Measurements from ENCODE around the gene MOGAT2. TPM values are rescaled to one million over a fixed set of nuclear protein-coding genes. Genes with fewer than 3 reads are reported as not detected.
A peak's percentile ranks its signal among the peaks of the same experiment; 100 is the strongest.

MOGAT2 gene
- total RNA-seq, 1 donor from 2014 or later, result 0.52 TPM

DNA sequence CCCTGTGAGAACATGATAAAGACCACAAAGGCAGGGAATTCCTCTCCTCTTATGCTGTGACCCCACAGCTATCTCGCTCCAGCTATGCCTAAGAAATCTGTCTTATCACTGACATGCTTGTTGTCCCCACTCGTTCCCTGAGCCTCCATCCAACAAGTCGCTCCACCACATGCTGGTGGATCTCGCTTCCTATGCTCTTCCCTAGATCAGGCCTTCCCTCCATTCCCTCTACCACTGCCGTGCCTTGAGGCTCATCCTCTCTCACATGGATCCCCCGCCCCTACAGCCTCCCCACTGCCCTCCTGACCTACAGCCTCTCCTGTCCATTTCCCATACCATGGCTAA, 49.6 kb downstream of the MOGAT2 start:
- H3K27me3 ChIP-seq (ENCODE audit: control insufficient read depth in 3 of 3, insufficient read depth in 3 of 3, low read length in 3 of 3), result peaks cover 5 to 22% (median 21%) of the 10 kb centered on the region in 3 donors
- H3K36me3 ChIP-seq (ENCODE audit: control insufficient read depth in 3 of 3, insufficient read depth in 3 of 3, low read length in 3 of 3), result no peaks in the 10 kb centered on the region
- no peak overlapping the region for H3K4me3 ChIP-seq (ENCODE audit: low read length in 3 of 3)
- H3K9ac ChIP-seq (ENCODE audit: low read depth in 1 of 3, low read length in 3 of 3), result no peak overlapping the region
- H3K4me1 ChIP-seq (ENCODE audit: control insufficient read depth in 3 of 3, insufficient read depth in 3 of 3, low read length in 3 of 3), result peaks cover 8 to 14% (median 13%) of the 10 kb centered on the region in 3 donors
- no peak overlapping the region for H3K27ac ChIP-seq (ENCODE audit: low read depth, low read length)
- no peaks in the 10 kb centered on the region for H3K9me3 ChIP-seq (ENCODE audit: control insufficient read depth in 3 of 3, low read length in 3 of 3)

GRCh38 chr11:75767793-75768111, 50.1 kb downstream of the MOGAT2 start:
- peak overlapping the region in 1 of 3 donors; percentile 58 for H3K4me3 ChIP-seq (ENCODE audit: low read length in 3 of 3)
- H3K36me3 ChIP-seq (ENCODE audit: control insufficient read depth in 3 of 3, insufficient read depth in 3 of 3, low read length in 3 of 3), result no peaks in the 10 kb centered on the region
- H3K9ac ChIP-seq (ENCODE audit: low read depth in 1 of 3, low read length in 3 of 3), result peak overlapping the region in 1 of 3 donors; percentile 79
- no peak overlapping the region for H3K27ac ChIP-seq (ENCODE audit: low read depth, low read length)
- H3K27me3 ChIP-seq (ENCODE audit: control insufficient read depth in 3 of 3, insufficient read depth in 3 of 3, low read length in 3 of 3), result peaks cover 5 to 22% (median 21%) of the 10 kb centered on the region in 3 donors
- no peaks in the 10 kb centered on the region for H3K9me3 ChIP-seq (ENCODE audit: control insufficient read depth in 3 of 3, low read length in 3 of 3)
- H3K4me1 ChIP-seq (ENCODE audit: control insufficient read depth in 3 of 3, insufficient read depth in 3 of 3, low read length in 3 of 3), result peaks cover 8 to 14% (median 13%) of the 10 kb centered on the region in 3 donors

GRCh38 chr11:75768112-75768908, 50.7 kb downstream of the MOGAT2 start, which contains the start of gene DGAT2:
DGAT2 (plus strand) TSS chr11:75768778; CDS start chr11:75768992, 214 bp downstream.
- no peaks in the 10 kb centered on the region for H3K36me3 ChIP-seq (ENCODE audit: control insufficient read depth in 3 of 3, insufficient read depth in 3 of 3, low read length in 3 of 3)
- H3K4me1 ChIP-seq (ENCODE audit: control insufficient read depth in 3 of 3, insufficient read depth in 3 of 3, low read length in 3 of 3), result peaks cover 8 to 14% (median 13%) of the 10 kb centered on the region in 3 donors
- H3K27me3 ChIP-seq (ENCODE audit: control insufficient read depth in 3 of 3, insufficient read depth in 3 of 3, low read length in 3 of 3), result peaks cover 5 to 22% (median 21%) of the 10 kb centered on the region in 3 donors
- peak within 1 kb of the TSS in 2 of 3 donors; percentile 58 to 70 for H3K4me3 ChIP-seq (ENCODE audit: low read length in 3 of 3)
- peak within 1 kb of the TSS; percentile 45 to 79 (median 51) for H3K9ac ChIP-seq (ENCODE audit: low read depth in 1 of 3, low read length in 3 of 3)
- no peak within 1 kb of the TSS for H3K27ac ChIP-seq (ENCODE audit: low read depth, low read length)
- H3K9me3 ChIP-seq (ENCODE audit: control insufficient read depth in 3 of 3, low read length in 3 of 3), result no peaks in the 10 kb centered on the region

GRCh38 chr11:75768909-75769771, 51.5 kb downstream of the MOGAT2 start:
- Histone ChIP-seq H3K27me3 (ENCODE audit: control insufficient read depth in 3 of 3, insufficient read depth in 3 of 3, low read length in 3 of 3) (peaks cover 5 to 22% (median 18%) of the 10 kb centered on the region in 3 donors), H3K9ac (ENCODE audit: low read depth in 1 of 3, low read length in 3 of 3) (peak overlapping the region in 2 of 3 donors; percentile 45 to 79), H3K4me1 (ENCODE audit: control insufficient read depth in 3 of 3, insufficient read depth in 3 of 3, low read length in 3 of 3) (peaks cover 8 to 14% (median 13%) of the 10 kb centered on the region in 3 donors), H3K9me3 (ENCODE audit: control insufficient read depth in 3 of 3, low read length in 3 of 3) (no peaks in the 10 kb centered on the region), H3K4me3 (ENCODE audit: low read length in 3 of 3) (peak overlapping the region in 2 of 3 donors; percentile 58 to 70), H3K36me3 (ENCODE audit: control insufficient read depth in 3 of 3, insufficient read depth in 3 of 3, low read length in 3 of 3) (no peaks in the 10 kb centered on the region), H3K27ac (ENCODE audit: low read depth, low read length) (no peak overlapping the region)

DNA sequence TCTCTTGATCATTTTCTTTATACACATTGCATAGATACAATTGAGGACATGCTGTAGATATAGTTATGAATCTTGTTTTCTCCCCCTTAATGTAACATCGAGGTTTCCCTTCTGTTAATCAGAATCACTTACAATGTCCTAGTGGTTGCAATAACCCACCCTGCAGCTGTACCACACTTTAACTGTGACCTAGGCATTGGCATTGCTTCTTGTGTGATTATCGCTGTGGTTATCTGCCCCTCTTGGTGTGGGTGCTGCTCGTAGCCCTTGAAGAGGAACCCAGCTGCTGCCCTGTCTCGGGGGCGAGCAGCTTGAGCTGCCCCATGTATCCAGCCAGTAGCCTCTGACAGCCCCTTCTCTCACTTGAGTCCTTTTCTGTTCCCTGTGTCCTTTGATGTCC, 52.5 kb downstream of the MOGAT2 start:
- no peak overlapping the region for H3K9ac ChIP-seq (ENCODE audit: low read depth in 1 of 3, low read length in 3 of 3)
- peaks cover 8 to 14% (median 13%) of the 10 kb centered on the region in 3 donors for H3K4me1 ChIP-seq (ENCODE audit: control insufficient read depth in 3 of 3, insufficient read depth in 3 of 3, low read length in 3 of 3)
- peaks cover 5 to 18% (median 18%) of the 10 kb centered on the region in 3 donors for H3K27me3 ChIP-seq (ENCODE audit: control insufficient read depth in 3 of 3, insufficient read depth in 3 of 3, low read length in 3 of 3)
- no peak overlapping the region for H3K4me3 ChIP-seq (ENCODE audit: low read length in 3 of 3)
- H3K9me3 ChIP-seq (ENCODE audit: control insufficient read depth in 3 of 3, low read length in 3 of 3), result no peaks in the 10 kb centered on the region
- H3K36me3 ChIP-seq (ENCODE audit: control insufficient read depth in 3 of 3, insufficient read depth in 3 of 3, low read length in 3 of 3), result no peaks in the 10 kb centered on the region
- H3K27ac ChIP-seq (ENCODE audit: low read depth, low read length), result no peak overlapping the region

DNA sequence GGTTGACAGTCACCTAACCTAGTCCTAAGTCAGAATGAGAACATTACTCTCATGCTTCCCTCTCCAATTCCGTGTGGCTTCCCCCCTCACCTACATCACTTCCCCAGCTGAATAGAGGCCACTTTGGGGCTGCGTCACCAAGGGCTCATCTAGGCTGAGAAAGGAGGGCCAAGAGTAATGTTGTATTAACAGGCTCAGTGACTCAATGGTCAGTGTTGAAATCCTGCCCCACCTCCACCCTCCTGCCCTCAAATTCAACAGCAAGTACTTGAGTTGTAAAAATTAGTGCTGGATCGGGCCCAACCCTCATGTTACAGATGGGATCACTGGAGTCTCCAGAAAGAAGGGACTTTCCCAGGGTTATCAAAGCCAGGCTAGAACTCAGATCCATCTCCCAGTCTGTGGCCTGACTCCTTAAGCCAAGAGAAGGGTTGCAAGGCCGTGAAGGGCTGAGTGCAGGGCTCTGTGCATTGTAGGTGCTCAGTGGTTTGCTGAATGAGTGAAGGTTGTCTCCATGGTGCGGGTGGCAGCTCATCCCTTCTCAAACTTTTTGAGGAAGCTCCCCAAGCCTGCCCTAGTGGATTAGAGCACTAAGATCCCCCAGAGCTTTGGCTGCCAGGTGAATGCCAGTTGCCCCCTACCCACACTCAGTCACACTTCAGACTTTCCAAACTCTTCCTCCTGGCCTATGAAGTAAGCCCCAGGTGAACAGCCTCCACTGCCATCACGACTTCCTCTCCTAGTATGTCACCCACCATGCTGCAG, 54.2 kb downstream of the MOGAT2 start:
- H3K4me3 ChIP-seq (ENCODE audit: low read length in 3 of 3), result no peak overlapping the region
- H3K9ac ChIP-seq (ENCODE audit: low read depth in 1 of 3, low read length in 3 of 3), result no peak overlapping the region
- no peak overlapping the region for H3K27ac ChIP-seq (ENCODE audit: low read depth, low read length)
- no peaks in the 10 kb centered on the region for H3K36me3 ChIP-seq (ENCODE audit: control insufficient read depth in 3 of 3, insufficient read depth in 3 of 3, low read length in 3 of 3)
- H3K27me3 ChIP-seq (ENCODE audit: control insufficient read depth in 3 of 3, insufficient read depth in 3 of 3, low read length in 3 of 3), result peaks cover 5 to 18% (median 14%) of the 10 kb centered on the region in 3 donors
- no peaks in the 10 kb centered on the region for H3K9me3 ChIP-seq (ENCODE audit: control insufficient read depth in 3 of 3, low read length in 3 of 3)
- H3K4me1 ChIP-seq (ENCODE audit: control insufficient read depth in 3 of 3, insufficient read depth in 3 of 3, low read length in 3 of 3), result peaks cover 8 to 14% (median 13%) of the 10 kb centered on the region in 3 donors

DNA sequence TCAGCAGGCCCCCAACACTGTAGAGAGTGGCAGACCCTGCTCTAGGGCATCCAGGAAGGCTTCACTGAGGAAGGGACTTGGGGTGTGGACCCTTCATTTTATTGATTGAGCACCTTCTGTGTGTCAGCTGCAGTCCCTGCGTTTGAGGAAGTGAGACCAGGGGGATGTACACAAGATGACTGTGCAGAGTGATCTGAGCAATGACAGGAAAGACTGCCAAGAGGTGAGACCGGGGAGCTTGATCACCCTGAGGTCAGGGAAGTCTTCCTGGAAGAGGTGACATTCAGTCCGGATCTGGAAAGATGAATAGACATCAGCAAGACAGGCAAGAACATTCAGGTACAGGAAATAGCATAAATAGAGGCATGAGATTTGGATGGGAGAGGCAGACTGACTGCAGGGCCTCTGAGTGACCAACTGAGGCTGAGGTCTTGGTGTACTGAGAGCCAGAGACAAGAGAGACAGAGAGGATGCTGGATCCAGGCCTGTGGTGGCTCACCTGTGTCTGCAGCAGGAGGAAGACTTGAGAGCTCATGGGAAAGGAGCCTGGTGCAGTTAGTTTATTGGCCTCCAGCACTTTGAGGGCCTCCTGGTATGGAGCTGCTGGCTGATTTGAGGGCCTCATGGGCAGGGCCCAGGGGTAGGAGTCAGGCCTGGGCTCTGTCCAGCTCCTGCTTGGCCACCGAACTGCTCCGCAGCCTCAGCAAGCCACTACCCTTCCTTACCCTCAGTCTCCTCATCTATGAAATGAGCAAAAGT, 56.1 kb downstream of the MOGAT2 start:
- Histone ChIP-seq H3K9ac (ENCODE audit: low read depth in 1 of 3, low read length in 3 of 3) (no peak overlapping the region), H3K4me1 (ENCODE audit: control insufficient read depth in 3 of 3, insufficient read depth in 3 of 3, low read length in 3 of 3) (peaks cover 2 to 4% (median 3%) of the 10 kb centered on the region in 3 donors), H3K36me3 (ENCODE audit: control insufficient read depth in 3 of 3, insufficient read depth in 3 of 3, low read length in 3 of 3) (no peaks in the 10 kb centered on the region)

DNA sequence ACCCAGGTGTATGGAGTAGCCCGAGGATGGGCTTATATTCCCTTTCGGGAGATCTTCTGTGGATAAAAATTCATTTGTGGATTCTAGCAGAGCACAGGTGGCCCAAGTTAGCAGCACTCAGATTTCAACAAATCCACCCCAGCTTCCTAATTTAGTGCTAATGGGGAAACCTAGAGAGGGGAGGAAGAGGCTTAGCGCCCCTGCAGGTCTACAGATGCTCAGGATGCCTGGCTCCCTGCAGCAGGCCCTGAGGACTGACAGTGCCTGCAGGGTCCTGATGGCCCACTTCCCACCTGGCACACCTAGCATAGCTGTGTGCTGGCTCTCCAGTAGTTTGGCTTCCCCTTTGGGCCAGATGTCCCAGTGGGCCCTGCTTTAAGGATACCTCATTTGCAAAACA, 57.4 kb downstream of the MOGAT2 start:
- no peak overlapping the region for H3K27ac ChIP-seq (ENCODE audit: low read depth, low read length)
- no peak overlapping the region for H3K9ac ChIP-seq (ENCODE audit: low read depth in 1 of 3, low read length in 3 of 3)
- no peaks in the 10 kb centered on the region for H3K9me3 ChIP-seq (ENCODE audit: control insufficient read depth in 3 of 3, low read length in 3 of 3)
- no peaks in the 10 kb centered on the region for H3K4me1 ChIP-seq (ENCODE audit: control insufficient read depth in 3 of 3, insufficient read depth in 3 of 3, low read length in 3 of 3)
- no peaks in the 10 kb centered on the region for H3K27me3 ChIP-seq (ENCODE audit: control insufficient read depth in 3 of 3, insufficient read depth in 3 of 3, low read length in 3 of 3)
- no peak overlapping the region for H3K4me3 ChIP-seq (ENCODE audit: low read length in 3 of 3)
- no peaks in the 10 kb centered on the region for H3K36me3 ChIP-seq (ENCODE audit: control insufficient read depth in 3 of 3, insufficient read depth in 3 of 3, low read length in 3 of 3)

More for the DNA sequence above, 56.1 kb downstream of the MOGAT2 start:
- no peaks in the 10 kb centered on the region for H3K9me3 ChIP-seq (ENCODE audit: control insufficient read depth in 3 of 3, low read length in 3 of 3)
- H3K27ac ChIP-seq (ENCODE audit: low read depth, low read length), result no peak overlapping the region
- H3K27me3 ChIP-seq (ENCODE audit: control insufficient read depth in 3 of 3, insufficient read depth in 3 of 3, low read length in 3 of 3), result peaks cover 2 to 7% (median 4%) of the 10 kb centered on the region in 3 donors
- no peak overlapping the region for H3K4me3 ChIP-seq (ENCODE audit: low read length in 3 of 3)

GRCh38 chr11:75776546-75776945, 58.9 kb downstream of the MOGAT2 start:
- H3K4me3 ChIP-seq (ENCODE audit: low read length in 3 of 3), result no peak overlapping the region
- H3K27me3 ChIP-seq (ENCODE audit: control insufficient read depth in 3 of 3, insufficient read depth in 3 of 3, low read length in 3 of 3), result no peaks in the 10 kb centered on the region
- no peaks in the 10 kb centered on the region for H3K36me3 ChIP-seq (ENCODE audit: control insufficient read depth in 3 of 3, insufficient read depth in 3 of 3, low read length in 3 of 3)
- H3K9ac ChIP-seq (ENCODE audit: low read depth in 1 of 3, low read length in 3 of 3), result no peak overlapping the region
- H3K9me3 ChIP-seq (ENCODE audit: control insufficient read depth in 3 of 3, low read length in 3 of 3), result no peaks in the 10 kb centered on the region
- no peaks in the 10 kb centered on the region for H3K4me1 ChIP-seq (ENCODE audit: control insufficient read depth in 3 of 3, insufficient read depth in 3 of 3, low read length in 3 of 3)
- H3K27ac ChIP-seq (ENCODE audit: low read depth, low read length), result no peak overlapping the region
